GM21825 (cell line): ENCODE measurements around the gene ANKS1B.
"Not testable (repeated sequence)": the region's sequence is repeated elsewhere in the genome, so short reads cannot be mapped to it uniquely, and the experiment has no call there.

Source experiments
- ATAC-seq: cut with Tn5 transposase; IDR thresholded peaks from one replicate; pipeline ENCODE4 v1.9.1; 2021; ENCODE audit warnings: mild to moderate bottlenecking, moderate library complexity; ENCODE audit not compliant: unreplicated experiment

The ANKS1B gene

GRCh38 chr12:99035803-99036202 lies 948.9 kb downstream of the ANKS1B start:
- no peak for ATAC-seq

- ATAC-seq: not testable (repeated sequence)
These were observed 950.5 kb downstream of the ANKS1B start for GRCh38 chr12:99034201-99034600.

GRCh38 chr12:99029511-99030271 lies 955.0 kb downstream of the ANKS1B start:
- ATAC-seq: no peak

- ATAC-seq: no peak
These were observed 957.3 kb downstream of the ANKS1B start for GRCh38 chr12:99027461-99027860.

GRCh38 chr12:99027055-99027393 lies 957.7 kb downstream of the ANKS1B start:
- no peak for ATAC-seq

- peak; percentile 52 for ATAC-seq
These were observed 958.2 kb downstream of the ANKS1B start for GRCh38 chr12:99026332-99027054.

- no peak for ATAC-seq
These were observed 959.9 kb downstream of the ANKS1B start for GRCh38 chr12:99024870-99025269.

- no peak for ATAC-seq
These were observed 960.5 kb downstream of the ANKS1B start for GRCh38 chr12:99024191-99024590.

- ATAC-seq: no peak
These were observed 963.9 kb downstream of the ANKS1B start for GRCh38 chr12:99020871-99021270.

- ATAC-seq: no peak
These were observed 964.9 kb downstream of the ANKS1B start for GRCh38 chr12:99019798-99020197.

- no peak for ATAC-seq
These were observed 966.8 kb downstream of the ANKS1B start for GRCh38 chr12:99017971-99018370.

GRCh38 chr12:99009654-99010296 lies 975.0 kb downstream of the ANKS1B start:
- ATAC-seq: no peak

- ATAC-seq: no peak
These were observed 979.1 kb downstream of the ANKS1B start for GRCh38 chr12:99005601-99006000.

- no peak for ATAC-seq
These were observed 979.8 kb downstream of the ANKS1B start for GRCh38 chr12:99004799-99005466.

GRCh38 chr12:99002731-99003130 lies 982.0 kb downstream of the ANKS1B start:
- ATAC-seq: no peak

GRCh38 chr12:99002156-99002555 lies 982.6 kb downstream of the ANKS1B start:
- ATAC-seq: no peak

- no peak for ATAC-seq
These were observed 985.2 kb downstream of the ANKS1B start for GRCh38 chr12:98999559-98999958.

- ATAC-seq: peak; percentile 77
These were observed 985.9 kb downstream of the ANKS1B start for GRCh38 chr12:98998697-98999299.

GRCh38 chr12:98997899-98998298 lies 986.8 kb downstream of the ANKS1B start:
- ATAC-seq: no peak

- ATAC-seq: no peak
These were observed 994.1 kb downstream of the ANKS1B start for GRCh38 chr12:98990648-98991047.

- ATAC-seq: no peak
These were observed 999.6 kb downstream of the ANKS1B start for GRCh38 chr12:98985156-98985555.
